A673 (cell line): ENCODE results near the gene ISCU. TPM values are rescaled to one million over a fixed set of nuclear protein-coding genes. Genes with fewer than 3 reads are reported as not detected.

ENCODE experiments used
- BruUV-seq: library from RNA; stranded (reverse); fragments of 400-500 nt; replicated peaks from 2 replicates; lab custom pipeline; 2021; lab: Mats Ljungman, UMichigan
- CTCF ChIA-PET: fragments of 300-600 bp; sonication (Branson Sonifier 250); formaldehyde crosslinking; loops from one replicate; lab custom pipeline; 2022; ENCODE audit warnings: antibody characterized with exemption; lab: Charles Lee
- POLR2A ChIA-PET: fragments of 300-600 bp; sonication (Branson Sonifier 250); formaldehyde crosslinking; loops from one replicate; lab custom pipeline; 2022; ENCODE audit warnings: antibody characterized with exemption; ENCODE audit not compliant: low non-redundant PET; lab: Charles Lee
- DNase-seq: peaks from one replicate; pipeline ENCODE4 v3.0.0-alpha.2; 2015; ENCODE audit warnings: low spot score
- H3K27ac ChIP-seq: fragments of 200-600 bp; sonication (generic); 2 replicates; pipeline ENCODE4 v1.5.1; 2016; ENCODE audit warnings: mixed run types, low read depth, mild to moderate bottlenecking, mixed read lengths, antibody characterized with exemption, low read length; ENCODE audit not compliant: poor library complexity, severe bottlenecking
- H3K27me3 ChIP-seq: fragments of 200-600 bp; sonication (generic); replicated peaks from 2 replicates; pipeline ENCODE4 v1.6.1; 2017; ENCODE audit warnings: mixed run types, low read depth, mild to moderate bottlenecking, mixed read lengths, antibody characterized with exemption, low read length; ENCODE audit not compliant: insufficient read depth, poor library complexity
- H3K36me3 ChIP-seq: fragments of 200-600 bp; sonication (generic); 2 replicates; pipeline ENCODE4 v1.6.1; 2016; ENCODE audit warnings: mixed run types, mild to moderate bottlenecking, mixed read lengths, antibody characterized with exemption, low read length; ENCODE audit not compliant: insufficient read depth, poor library complexity, severe bottlenecking
- H3K4me1 ChIP-seq: fragments of 200-600 bp; sonication (generic); 2 replicates; pipeline ENCODE4 v1.6.1; 2017; ENCODE audit warnings: mixed run types, mild to moderate bottlenecking, mixed read lengths, antibody characterized with exemption, low read length; ENCODE audit not compliant: insufficient read depth, poor library complexity, severe bottlenecking
- H3K4me3 ChIP-seq: fragments of 200-600 bp; sonication (generic); 2 replicates; pipeline ENCODE4 v1.5.1; 2016; ENCODE audit warnings: low read depth, mixed run types, mild to moderate bottlenecking, mixed read lengths, low read length; ENCODE audit not compliant: poor library complexity, severe bottlenecking
- H3K9me3 ChIP-seq: fragments of 200-600 bp; sonication (generic); 2 replicates; pipeline ENCODE4 v1.6.1; 2016; ENCODE audit warnings: mixed run types, low read depth, mild to moderate bottlenecking, mixed read lengths, antibody characterized with exemption, low read length; ENCODE audit not compliant: poor library complexity, severe bottlenecking
- CTCF ChIP-seq: fragments of 300-800, 200-600 bp; sonication (generic); conservative IDR thresholded peaks from 2 replicates; pipeline ENCODE4 v1.5.1; 2017; ENCODE audit warnings: low read depth, mild to moderate bottlenecking, antibody characterized with exemption, low read length, moderate library complexity, mixed read lengths
- EZH2 ChIP-seq: fragments of 200-600 bp; sonication (generic); IDR thresholded peaks from 2 replicates; pipeline ENCODE4 v1.6.1; 2017; ENCODE audit warnings: borderline replicate concordance, low read depth, mild to moderate bottlenecking, mixed read lengths, antibody characterized with exemption, low read length; ENCODE audit not compliant: poor library complexity, severe bottlenecking
- intact Hi-C: fragments of 100-400 bp; cut with micrococcal nuclease; formaldehyde crosslinking; loops from one replicate; pipeline ENCODE4 v1.10.0; 2022; ENCODE audit not compliant: unreplicated experiment
- total RNA-seq: library from RNA; stranded (reverse); gene quantifications from 2 replicates; pipeline ENCODE4 v1.2.3, GENCODE V29; 2021

Gene ISCU
- total RNA-seq, 1 experiment from 2014 or later: 73.4 TPM

- no peak for DNase-seq
- Histone ChIP-seq H3K27me3 (no peaks in the 10 kb centered on the region), H3K9me3 (no peaks in the 10 kb centered on the region), H3K4me3 (no peak overlapping the region), H3K4me1 (peaks cover 11% of the 10 kb centered on the region), H3K36me3 (no peaks in the 10 kb centered on the region), H3K27ac (no peak overlapping the region)
- TF ChIP-seq CTCF (no peak), EZH2 (no peak)
- POLR2A ChIA-PET: no interaction called here
- no TSS peak for BruUV-seq
- CTCF ChIA-PET: no interaction called here
- intact Hi-C loops: no loop called here
Observed at GRCh38 chr12:108586306-108586705, 23.9 kb downstream of the ISCU start.

- no peak overlapping the region for H3K27ac ChIP-seq
- no peaks in the 10 kb centered on the region for H3K36me3 ChIP-seq
- intact Hi-C loops: no loop called here
- POLR2A ChIA-PET: no interaction called here
- H3K4me1 ChIP-seq: peaks cover 11% of the 10 kb centered on the region
- BruUV-seq: no TSS peak
- no peak overlapping the region for H3K4me3 ChIP-seq
- no peaks in the 10 kb centered on the region for H3K27me3 ChIP-seq
- H3K9me3 ChIP-seq: no peaks in the 10 kb centered on the region
- CTCF ChIA-PET: no interaction called here
- DNase-seq: no peak
- TF ChIP-seq EZH2 (no peak), CTCF (no peak)
Observed at GRCh38 chr12:108587826-108588225, 25.4 kb downstream of the ISCU start.

GRCh38 chr12:108589028-108589839, 26.8 kb downstream of the ISCU start:
- Histone ChIP-seq H3K27ac (peak overlapping the region; percentile 42), H3K36me3 (no peaks in the 10 kb centered on the region), H3K4me1 (peaks cover 11% of the 10 kb centered on the region), H3K4me3 (no peak overlapping the region), H3K27me3 (no peaks in the 10 kb centered on the region), H3K9me3 (no peaks in the 10 kb centered on the region)
- BruUV-seq: no TSS peak
- DNase-seq: no peak
- CTCF ChIA-PET: no interaction called here
- intact Hi-C loops: no loop called here
- no peak for TF ChIP-seq EZH2
- TF ChIP-seq CTCF: no peak
- POLR2A ChIA-PET: no interaction called here
